SK-N-MC (cell line): ENCODE results near the gene CDC6.

Experiments used
- EZH2 ChIP-seq: fragments of 200-600 bp; sonication (generic); IDR thresholded peaks from one replicate; pipeline ENCODE4 v1.6.1; 2017; ENCODE audit warnings: antibody characterized with exemption
- FOXP2 ChIP-seq: optimal IDR thresholded peaks from 2 replicates; pipeline ENCODE3; 2011; ENCODE audit warnings: mild to moderate bottlenecking, moderate library complexity; ENCODE audit not compliant: insufficient read depth; ENCODE audit errors: extremely low read length, control extremely low read depth
- POLR2AphosphoS5 ChIP-seq: IDR thresholded peaks from 2 replicates; pipeline ENCODE4 v1.6.1; 2012; ENCODE audit warnings: mild to moderate bottlenecking, low read depth, low read length, borderline replicate concordance

DNA sequence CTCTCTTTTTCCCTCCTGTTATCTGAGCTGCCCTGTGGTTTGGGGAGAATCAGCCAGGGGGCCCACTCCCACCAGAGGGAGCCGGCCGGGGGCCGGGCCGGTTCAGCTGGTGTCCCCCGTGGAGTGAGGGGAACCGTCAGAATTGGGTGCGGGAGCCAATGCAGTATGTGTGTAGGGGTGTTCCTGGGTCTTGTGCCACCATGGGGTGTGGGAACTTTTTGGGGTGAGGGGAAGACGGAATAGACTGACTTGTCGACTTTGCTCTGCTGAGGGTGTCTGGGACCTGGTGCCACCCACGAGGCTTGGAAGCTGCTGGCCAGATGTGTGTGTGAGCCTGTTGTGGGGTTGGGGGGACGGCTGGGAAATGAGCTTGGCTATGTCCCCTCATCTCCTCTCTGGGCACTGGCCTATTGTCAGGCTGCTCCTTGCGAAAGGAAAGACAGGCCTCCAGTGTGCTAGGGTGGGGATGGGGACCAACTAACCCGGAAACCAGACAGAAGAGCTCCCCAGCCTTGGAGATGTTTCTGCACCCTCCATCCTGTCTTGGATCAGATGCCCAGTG lies 31.2 kb downstream of the CDC6 start:
- TF ChIP-seq EZH2, result no peak
- TF ChIP-seq POLR2AphosphoS5, result no peak
- TF ChIP-seq FOXP2, result no peak
